ENCODE data around the gene RIN2.

RIN2 gene

GRCh38 chr20:19767070-19767469 is 9.0 kb downstream of the RIN2 start:
- DNase-seq, result no peak

GRCh38 chr20:19768325-19768842 is 10.3 kb downstream of the RIN2 start:
- DNase-seq, result no peak

- DNase-seq, result no peak
Measured at GRCh38 chr20:19769507-19769906, 11.4 kb downstream of the RIN2 start.

GRCh38 chr20:19770375-19770774 is 12.3 kb downstream of the RIN2 start:
- DNase-seq, result no peak

GRCh38 chr20:19771031-19771430 is 13.0 kb downstream of the RIN2 start:
- no peak for DNase-seq

GRCh38 chr20:19773471-19773870 is 15.4 kb downstream of the RIN2 start:
- no peak for DNase-seq

- no peak for DNase-seq
Measured at GRCh38 chr20:19774135-19774933, 16.3 kb downstream of the RIN2 start.

GRCh38 chr20:19775353-19776253 is 17.5 kb downstream of the RIN2 start:
- DNase-seq, result no peak

- DNase-seq, result no peak
Measured at GRCh38 chr20:19777315-19777714, 19.3 kb downstream of the RIN2 start.

GRCh38 chr20:19777981-19778380 is 19.9 kb downstream of the RIN2 start:
- no peak for DNase-seq

GRCh38 chr20:19778404-19778803 is 20.3 kb downstream of the RIN2 start:
- DNase-seq, result no peak

GRCh38 chr20:19779634-19780033 is 21.6 kb downstream of the RIN2 start:
- DNase-seq, result no peak

GRCh38 chr20:19780261-19780660 is 22.2 kb downstream of the RIN2 start:
- no peak for DNase-seq

GRCh38 chr20:19781235-19781634 is 23.2 kb downstream of the RIN2 start:
- DNase-seq, result no peak

- DNase-seq, result no peak
Measured at GRCh38 chr20:19782669-19783068, 24.6 kb downstream of the RIN2 start.

GRCh38 chr20:19783966-19784401 is 25.9 kb downstream of the RIN2 start:
- DNase-seq, result no peak

GRCh38 chr20:19784511-19785172 is 26.6 kb downstream of the RIN2 start:
- DNase-seq, result no peak

GRCh38 chr20:19785173-19785982 is 27.3 kb downstream of the RIN2 start:
- no peak for DNase-seq

GRCh38 chr20:19785983-19786285 is 27.9 kb downstream of the RIN2 start:
- DNase-seq, result no peak

GRCh38 chr20:19786311-19786710 is 28.3 kb downstream of the RIN2 start:
- no peak for DNase-seq

GRCh38 chr20:19787366-19787765 is 29.3 kb downstream of the RIN2 start:
- no peak for DNase-seq

GRCh38 chr20:19789009-19789408 is 31.0 kb downstream of the RIN2 start:
- DNase-seq, result no peak

GRCh38 chr20:19789446-19789845 is 31.4 kb downstream of the RIN2 start:
- no peak for DNase-seq
